NCI-H82 treated with DMSO at 0.1 percent for 48 hours (cell line): Measurements from ENCODE around the gene DGKH.
"Not testable (repeated sequence)": the region's sequence is repeated elsewhere in the genome, so short reads cannot be mapped to it uniquely, and the experiment has no call there.

Source experiments
- DNase-seq: peaks from one replicate; lab custom pipeline; 2025; ENCODE audit not compliant: unreplicated experiment; lab: John Stamatoyannopoulos, UW

Gene DGKH

GRCh38 chr13:42041011-42041683, 7.3 kb upstream of the DGKH start:
- DNase-seq, result peak; percentile 18

DNA sequence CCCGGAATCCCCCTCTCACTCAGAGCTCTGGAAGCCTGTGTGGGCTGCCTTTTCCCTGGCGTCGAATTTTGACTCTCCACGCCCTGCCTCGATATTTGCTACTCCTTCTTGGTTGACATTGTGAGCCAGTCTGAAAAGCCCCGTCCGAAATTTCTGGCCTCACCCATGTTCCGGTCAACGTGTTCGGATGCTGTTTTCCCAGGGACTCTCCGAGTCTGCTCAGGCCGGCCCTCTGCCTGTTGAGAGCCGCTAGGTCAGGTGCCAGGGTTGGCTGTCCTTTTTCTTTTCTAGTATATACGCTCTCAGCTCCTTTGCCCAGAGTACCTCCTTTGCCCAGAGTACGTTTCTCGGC, 6.8 kb upstream of the DGKH start:
- no peak for DNase-seq

DNA sequence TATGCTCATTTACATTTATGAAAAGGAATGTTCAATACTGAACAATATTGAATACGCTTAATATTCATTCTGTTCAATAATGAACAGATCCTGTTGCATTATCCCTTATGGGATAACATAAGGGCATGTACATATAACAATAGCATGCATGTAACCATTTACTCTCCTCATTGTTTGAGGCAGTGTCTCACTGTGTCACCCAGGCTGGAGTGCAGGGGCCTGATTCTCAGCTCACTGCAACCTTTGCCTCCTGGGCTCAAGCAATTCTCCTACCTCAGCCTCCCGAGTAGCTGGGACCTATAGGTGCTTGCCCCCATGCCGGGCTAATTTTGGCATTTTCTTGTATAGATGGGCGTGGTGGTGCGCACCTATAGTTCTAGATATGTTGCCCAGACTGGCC, 4.8 kb upstream of the DGKH start:
- no peak for DNase-seq

DNA sequence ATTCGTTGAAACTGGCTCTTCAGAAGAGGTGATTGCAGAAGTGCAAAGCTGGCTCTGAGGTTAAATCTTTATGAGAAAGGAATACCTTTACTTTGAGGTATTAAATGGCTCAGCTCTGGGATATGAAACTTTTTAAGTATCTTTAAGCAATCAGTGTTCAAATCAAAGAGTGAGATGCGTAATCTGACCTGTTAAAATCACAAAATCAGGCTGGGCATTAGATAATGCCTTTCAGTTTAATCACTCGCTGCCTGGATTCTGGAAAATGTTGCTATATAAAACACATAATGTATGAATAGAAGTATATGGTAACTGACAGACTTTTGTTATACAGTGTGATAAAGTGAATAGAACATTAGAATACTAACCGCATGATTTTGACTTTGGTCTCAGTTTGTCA, 2.0 kb upstream of the DGKH start:
- DNase-seq, result no peak

GRCh38 chr13:42047561-42048341, 697 bp upstream of the DGKH start:
- peak; percentile 39 for DNase-seq

DNA sequence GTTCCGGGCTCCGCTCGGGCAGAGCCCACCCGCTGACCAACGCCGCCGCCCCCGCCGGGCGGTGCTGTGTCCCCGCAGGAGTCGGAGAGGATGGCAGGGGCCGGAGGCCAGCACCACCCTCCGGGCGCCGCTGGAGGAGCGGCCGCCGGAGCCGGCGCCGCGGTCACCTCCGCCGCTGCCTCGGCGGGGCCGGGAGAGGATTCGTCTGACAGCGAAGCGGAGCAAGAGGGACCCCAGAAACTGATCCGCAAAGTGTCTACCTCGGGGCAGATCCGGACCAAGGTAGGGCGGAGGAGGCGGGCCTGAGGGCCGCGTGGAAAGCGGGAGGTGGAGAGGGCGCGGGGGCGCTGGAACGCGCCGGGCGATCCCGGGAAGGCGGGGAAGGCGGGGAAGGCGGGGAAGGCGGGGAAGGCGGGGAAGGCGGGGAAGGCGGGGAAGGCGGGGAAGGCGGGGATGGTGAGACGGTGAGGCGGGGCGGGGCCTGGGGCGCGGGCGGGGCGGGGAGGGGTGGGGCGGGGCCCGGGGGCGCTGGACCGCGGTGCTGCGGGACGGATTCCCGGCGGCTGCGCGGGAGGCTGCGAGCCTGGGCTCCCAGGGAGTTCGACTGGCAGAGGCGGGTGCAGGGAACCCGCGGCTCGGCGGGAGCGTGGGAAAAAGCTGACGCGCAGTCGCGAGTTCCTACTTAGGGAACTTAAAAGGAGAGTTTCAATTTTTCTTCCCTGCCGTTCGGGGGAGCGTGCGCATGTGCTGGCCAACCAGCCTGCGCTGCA, 421 bp downstream of the DGKH start:
- peak; percentile 58 for DNase-seq

DNA sequence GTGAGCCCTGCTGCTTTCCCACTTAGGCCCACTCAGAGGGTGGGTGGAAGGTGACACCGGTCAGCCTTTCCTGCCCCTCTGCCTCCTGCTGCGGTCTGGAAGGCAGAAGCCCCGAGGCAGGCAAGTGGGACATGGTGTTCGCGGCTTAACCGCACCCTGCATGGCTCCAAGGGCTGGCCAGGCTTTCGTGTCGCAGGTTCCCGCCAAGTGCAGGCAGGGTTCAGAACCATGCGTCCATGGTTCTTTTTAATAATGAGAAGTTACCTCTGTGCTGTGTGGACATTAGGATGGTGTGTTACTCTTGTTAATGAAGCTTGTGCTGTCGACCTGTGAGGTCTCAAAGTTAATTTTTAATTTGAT, 986 bp downstream of the DGKH start:
- DNase-seq, result no peak

DNA sequence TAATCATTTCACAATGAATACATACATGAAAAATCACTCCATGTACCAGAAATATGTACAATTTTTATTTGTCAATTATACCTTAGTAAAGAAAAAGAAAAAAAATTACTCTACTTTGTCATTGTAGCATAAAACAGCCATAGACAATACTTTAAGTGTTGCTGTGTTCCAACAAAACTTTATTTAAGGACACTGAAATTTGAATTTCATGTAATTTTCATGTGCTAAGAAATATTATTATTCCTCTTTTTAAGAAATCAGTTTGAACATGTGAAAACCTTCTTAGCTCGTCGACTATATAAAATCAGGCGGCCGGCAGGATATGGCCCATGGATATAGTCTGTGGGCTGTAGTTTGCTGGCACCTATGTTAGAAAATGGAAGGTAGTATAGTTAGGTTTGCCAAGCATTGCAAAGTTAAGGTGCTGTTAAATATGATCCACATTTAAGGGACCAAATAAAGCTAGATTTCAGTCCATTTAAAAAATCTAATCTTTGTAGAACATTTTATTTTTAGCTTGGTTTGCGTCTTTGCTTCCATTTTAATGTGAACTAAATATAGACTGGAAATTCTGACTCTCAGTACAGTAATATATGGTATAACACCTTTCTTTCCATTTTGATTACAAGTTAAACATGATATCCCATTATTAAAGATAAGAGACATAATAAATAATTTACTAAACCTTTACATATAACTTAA, 6.5 kb downstream of the DGKH start:
- no peak for DNase-seq

GRCh38 chr13:42055500-42056085, 7.1 kb downstream of the DGKH start:
- DNase-seq, result no peak

DNA sequence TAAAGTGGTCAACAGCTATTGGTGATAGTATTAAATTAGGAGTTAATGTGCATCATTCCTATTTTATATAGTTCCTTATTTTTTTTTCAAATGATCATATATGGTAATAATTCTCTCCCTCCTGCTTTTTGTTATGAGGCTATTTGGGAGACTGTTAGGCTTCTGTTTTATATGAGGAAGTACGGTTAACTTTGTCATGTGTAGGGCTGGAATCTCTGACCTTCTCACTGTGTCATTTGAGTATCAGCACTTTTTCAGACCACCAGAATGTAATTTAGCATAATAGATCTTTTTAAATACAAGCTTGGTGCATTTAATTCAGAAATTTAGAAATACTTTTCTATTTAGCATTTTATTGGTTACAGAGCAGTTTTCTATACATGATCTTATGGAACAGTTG, 7.7 kb downstream of the DGKH start:
- no peak for DNase-seq

DNA sequence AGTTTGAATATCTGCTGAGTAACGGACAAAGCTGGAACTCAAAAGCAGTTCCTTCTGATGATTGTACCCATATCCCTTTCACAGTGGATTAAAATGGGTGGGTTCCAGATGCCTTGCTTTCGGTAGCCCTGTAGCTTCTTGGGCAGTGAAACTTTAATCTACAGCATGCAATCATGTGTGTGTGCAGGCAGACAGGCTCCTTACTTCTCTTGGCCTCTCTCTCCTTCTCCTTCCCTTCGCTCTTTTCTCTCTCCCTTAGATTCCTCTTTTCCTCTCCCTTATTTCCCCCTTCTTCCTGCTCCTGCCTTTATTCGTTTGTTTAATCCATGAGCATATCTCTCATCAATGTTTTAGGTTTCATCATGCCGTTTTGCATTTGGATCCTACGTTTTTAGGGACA, 8.1 kb downstream of the DGKH start:
- no peak for DNase-seq

DNA sequence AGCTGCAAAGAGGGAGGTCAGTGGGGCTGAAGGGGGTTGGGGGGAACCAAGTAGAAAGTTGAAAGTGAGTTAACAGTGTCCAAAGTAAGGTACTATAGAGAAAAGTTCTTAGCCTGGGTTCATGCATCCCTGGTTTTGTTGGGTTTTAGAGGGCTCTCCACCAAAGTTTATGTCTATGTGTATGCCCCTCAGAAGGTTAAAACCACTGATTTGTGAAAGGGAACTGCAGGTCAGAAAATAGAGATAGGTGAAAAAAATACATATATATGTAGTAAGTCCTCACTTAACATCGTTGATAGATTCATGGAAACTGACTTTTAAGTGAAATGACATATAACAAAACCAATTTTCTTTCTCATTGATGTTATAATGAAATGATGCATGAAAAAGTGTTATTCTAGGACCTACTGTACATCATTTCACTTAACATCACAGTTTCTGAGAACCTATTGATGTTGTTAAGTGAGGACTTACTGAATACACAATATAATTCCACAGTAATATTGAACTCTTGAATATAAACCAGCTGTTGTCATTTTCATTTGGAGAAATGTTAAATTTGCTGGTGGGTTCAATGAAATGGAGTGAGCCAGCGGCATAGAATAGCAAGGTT, 9.6 kb downstream of the DGKH start:
- DNase-seq, result no peak

DNA sequence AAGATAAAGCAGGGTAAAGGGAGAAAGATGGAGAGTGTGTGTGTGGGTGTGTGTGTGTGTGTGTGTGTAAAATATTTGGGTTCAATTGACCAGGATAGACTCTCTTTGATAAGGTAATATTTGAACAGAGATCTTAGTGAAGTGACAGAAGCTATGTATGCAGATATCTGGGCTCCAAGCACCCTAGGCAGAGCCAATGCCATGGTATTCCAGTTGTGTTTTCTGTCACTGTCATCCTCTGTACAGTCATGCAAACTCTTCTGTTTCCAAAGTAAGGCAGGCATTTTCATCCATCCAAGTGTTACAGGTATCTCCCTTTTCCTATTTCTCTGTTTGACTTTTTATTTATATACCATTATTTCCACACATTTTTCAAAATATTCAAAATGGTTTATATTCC, 13.5 kb downstream of the DGKH start:
- DNase-seq, result no peak

- no peak for DNase-seq
Measured at GRCh38 chr13:42063105-42063504, 14.7 kb downstream of the DGKH start.

GRCh38 chr13:42064259-42064658, 15.8 kb downstream of the DGKH start:
- DNase-seq, result no peak

DNA sequence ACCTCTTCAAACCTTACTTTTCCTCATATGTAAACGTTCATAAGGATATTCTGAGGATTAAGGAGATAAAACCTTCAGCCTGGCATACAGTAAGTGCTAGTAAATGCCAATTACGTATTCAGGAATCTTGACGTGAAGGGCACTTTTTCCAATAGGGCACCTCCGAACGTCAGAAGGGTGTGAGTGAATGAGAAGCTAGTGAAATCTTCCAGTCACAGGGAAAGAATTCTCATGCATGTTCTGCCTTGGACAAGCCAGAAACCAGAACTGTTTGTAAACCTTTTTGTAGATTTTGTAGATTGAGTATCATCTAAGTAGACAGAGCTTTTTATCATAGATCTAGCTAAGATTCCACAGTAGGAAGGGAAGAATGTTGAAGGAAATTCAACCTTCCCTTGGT, 16.5 kb downstream of the DGKH start:
- DNase-seq, result no peak

GRCh38 chr13:42065414-42065813, 17.0 kb downstream of the DGKH start:
- DNase-seq, result no peak

GRCh38 chr13:42066542-42066941, 18.1 kb downstream of the DGKH start:
- DNase-seq, result no peak

DNA sequence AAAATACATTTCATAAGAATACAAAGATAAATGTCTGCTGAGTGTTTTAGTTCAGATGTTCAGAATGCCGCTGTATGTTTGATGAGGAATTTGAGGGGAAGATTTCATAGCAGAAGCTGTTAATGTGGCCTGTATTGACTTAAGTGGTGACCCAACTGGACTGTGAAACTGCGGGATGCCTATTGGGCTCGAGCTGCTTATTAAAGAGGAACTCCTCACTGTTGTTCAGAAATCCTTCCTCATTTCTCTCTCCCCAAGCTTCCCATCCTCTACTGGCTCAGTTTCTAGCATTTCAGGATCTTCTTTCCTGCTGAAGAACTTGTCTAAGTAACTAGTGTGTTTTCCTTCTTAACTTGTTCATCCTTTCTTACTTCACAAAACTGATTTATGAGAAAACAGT, 20.4 kb downstream of the DGKH start:
- no peak for DNase-seq

- not testable (repeated sequence) for DNase-seq
Measured at GRCh38 chr13:42070599-42070998, 22.2 kb downstream of the DGKH start.

DNA sequence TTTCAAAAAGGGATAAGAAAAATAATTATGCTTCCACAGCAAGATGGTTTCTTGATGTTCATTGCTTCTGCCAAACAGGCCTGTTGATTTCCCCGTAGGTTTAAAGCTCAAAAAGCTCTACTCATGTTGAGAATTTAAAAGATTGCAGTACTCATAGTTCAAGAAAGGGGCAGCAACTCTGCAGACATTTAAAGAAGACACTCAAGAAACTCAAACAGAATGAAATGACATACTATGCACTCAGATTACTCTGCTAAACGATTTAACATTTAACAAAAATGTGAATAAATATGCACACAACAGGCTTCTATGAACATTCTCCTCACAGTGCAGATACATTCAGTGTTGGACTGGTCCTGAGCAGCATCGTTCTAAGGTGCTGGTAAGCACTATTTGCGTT, 22.7 kb downstream of the DGKH start:
- not testable (repeated sequence) for DNase-seq
